ENCODE measurements around the gene ABI3BP. TPM values are rescaled to one million over a fixed set of nuclear protein-coding genes. Genes with fewer than 3 reads are reported as not detected.

Gene ABI3BP
- total and polyA plus RNA-seq, 4 donors, result 1.9 to 4.2 (median 2.4) TPM

DNA sequence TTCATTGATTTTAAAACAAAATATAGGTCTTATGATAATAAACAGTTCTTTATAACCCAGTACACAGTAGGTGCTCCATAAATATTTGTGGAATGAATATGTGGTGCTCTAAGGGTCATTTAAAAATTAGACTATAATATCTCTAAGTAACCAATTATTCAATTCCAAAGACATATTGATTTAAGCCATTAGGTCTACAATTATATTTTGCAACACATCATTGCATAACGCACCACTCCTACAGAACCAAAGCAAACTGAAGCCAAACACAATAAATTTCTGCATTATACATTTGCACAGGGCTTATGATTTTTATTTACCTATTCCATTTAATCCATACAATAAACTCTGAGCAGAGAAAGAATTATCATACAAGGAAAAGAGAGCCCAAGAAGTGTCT is 104.3 kb downstream of the ABI3BP start (continued):
- TF ChIP-seq, protein P1, sequence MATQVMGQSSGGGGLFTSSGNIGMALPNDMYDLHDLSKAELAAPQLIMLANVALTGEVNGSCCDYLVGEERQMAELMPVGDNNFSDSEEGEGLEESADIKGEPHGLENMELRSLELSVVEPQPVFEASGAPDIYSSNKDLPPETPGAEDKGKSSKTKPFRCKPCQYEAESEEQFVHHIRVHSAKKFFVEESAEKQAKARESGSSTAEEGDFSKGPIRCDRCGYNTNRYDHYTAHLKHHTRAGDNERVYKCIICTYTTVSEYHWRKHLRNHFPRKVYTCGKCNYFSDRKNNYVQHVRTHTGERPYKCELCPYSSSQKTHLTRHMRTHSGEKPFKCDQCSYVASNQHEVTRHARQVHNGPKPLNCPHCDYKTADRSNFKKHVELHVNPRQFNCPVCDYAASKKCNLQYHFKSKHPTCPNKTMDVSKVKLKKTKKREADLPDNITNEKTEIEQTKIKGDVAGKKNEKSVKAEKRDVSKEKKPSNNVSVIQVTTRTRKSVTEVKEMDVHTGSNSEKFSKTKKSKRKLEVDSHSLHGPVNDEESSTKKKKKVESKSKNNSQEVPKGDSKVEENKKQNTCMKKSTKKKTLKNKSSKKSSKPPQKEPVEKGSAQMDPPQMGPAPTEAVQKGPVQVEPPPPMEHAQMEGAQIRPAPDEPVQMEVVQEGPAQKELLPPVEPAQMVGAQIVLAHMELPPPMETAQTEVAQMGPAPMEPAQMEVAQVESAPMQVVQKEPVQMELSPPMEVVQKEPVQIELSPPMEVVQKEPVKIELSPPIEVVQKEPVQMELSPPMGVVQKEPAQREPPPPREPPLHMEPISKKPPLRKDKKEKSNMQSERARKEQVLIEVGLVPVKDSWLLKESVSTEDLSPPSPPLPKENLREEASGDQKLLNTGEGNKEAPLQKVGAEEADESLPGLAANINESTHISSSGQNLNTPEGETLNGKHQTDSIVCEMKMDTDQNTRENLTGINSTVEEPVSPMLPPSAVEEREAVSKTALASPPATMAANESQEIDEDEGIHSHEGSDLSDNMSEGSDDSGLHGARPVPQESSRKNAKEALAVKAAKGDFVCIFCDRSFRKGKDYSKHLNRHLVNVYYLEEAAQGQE (IDR thresholded peaks at IDR 0.05), result no peak

DNA sequence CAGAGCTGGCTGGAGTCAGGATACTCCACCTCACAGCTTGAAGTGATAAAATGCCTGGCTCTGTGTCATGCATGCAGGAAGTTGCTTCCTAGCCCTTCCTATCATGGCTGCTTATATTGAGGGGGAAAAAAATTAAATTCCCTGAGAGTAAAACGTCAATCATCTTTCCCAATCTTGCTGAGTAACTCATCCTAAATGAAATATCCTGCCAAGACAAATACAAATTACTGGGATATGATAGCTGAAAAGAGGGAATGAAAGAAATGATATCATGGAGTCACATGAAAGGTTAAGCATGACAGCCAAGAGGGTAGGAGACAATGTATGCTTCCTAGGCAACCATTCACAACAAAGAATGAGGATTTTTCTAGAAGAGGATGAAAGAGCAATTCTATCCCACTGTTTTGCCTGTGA is 110.6 kb downstream of the ABI3BP start:
- H3K27ac ChIP-seq (ENCODE audit: low read depth in 1 of 2, low read length in 2 of 2), result no peak overlapping the region
- no peak for DNase-seq (ENCODE audit: low spot score)
- H3K4me1 ChIP-seq (ENCODE audit: control insufficient read depth in 4 of 4, insufficient read depth in 4 of 4, low read length in 3 of 4), result no peaks in the 10 kb centered on the region
- H3K4me3 ChIP-seq (ENCODE audit: low read depth in 1 of 3, low read length in 3 of 3), result no peak overlapping the region
- H3K36me3 ChIP-seq (ENCODE audit: control insufficient read depth in 4 of 4, insufficient read depth in 3 of 4, low read depth in 1 of 4, low read length in 3 of 4), result no peaks in the 10 kb centered on the region
- H3K27me3 ChIP-seq (ENCODE audit: control insufficient read depth in 4 of 4, insufficient read depth in 4 of 4, low read length in 3 of 4), result no peaks in the 10 kb centered on the region
- TF ChIP-seq, protein P2, sequence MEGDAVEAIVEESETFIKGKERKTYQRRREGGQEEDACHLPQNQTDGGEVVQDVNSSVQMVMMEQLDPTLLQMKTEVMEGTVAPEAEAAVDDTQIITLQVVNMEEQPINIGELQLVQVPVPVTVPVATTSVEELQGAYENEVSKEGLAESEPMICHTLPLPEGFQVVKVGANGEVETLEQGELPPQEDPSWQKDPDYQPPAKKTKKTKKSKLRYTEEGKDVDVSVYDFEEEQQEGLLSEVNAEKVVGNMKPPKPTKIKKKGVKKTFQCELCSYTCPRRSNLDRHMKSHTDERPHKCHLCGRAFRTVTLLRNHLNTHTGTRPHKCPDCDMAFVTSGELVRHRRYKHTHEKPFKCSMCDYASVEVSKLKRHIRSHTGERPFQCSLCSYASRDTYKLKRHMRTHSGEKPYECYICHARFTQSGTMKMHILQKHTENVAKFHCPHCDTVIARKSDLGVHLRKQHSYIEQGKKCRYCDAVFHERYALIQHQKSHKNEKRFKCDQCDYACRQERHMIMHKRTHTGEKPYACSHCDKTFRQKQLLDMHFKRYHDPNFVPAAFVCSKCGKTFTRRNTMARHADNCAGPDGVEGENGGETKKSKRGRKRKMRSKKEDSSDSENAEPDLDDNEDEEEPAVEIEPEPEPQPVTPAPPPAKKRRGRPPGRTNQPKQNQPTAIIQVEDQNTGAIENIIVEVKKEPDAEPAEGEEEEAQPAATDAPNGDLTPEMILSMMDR (IDR thresholded peaks at IDR 0.05; ENCODE audit: low read depth, low read length, missing input control), result no peak
- TF ChIP-seq RAD21 (IDR thresholded peaks at IDR 0.05) (no peak), FOXA2 (IDR thresholded peaks at IDR 0.05) (no peak), JUND (IDR thresholded peaks at IDR 0.05) (no peak), HNF4G (IDR thresholded peaks at IDR 0.05) (no peak), GABPA (IDR thresholded peaks at IDR 0.05 in 1 of 2, conservative IDR thresholded peaks at IDR 0.05 in 1 of 2) (no peak), NR2F2 (IDR thresholded peaks at IDR 0.05) (no peak), SP1 (IDR thresholded peaks at IDR 0.05) (no peak), HNF4A (conservative IDR thresholded peaks at IDR 0.05) (no peak), RXRA (IDR thresholded peaks at IDR 0.05) (no peak), EGR1 (IDR thresholded peaks at IDR 0.05; ENCODE audit: low read depth in 2 of 2) (no peak), TAF1 (conservative IDR thresholded peaks at IDR 0.05) (no peak), FOXA1 (IDR thresholded peaks at IDR 0.05) (no peak), YY1 (IDR thresholded peaks at IDR 0.05) (no peak)
- TF ChIP-seq, protein P3, sequence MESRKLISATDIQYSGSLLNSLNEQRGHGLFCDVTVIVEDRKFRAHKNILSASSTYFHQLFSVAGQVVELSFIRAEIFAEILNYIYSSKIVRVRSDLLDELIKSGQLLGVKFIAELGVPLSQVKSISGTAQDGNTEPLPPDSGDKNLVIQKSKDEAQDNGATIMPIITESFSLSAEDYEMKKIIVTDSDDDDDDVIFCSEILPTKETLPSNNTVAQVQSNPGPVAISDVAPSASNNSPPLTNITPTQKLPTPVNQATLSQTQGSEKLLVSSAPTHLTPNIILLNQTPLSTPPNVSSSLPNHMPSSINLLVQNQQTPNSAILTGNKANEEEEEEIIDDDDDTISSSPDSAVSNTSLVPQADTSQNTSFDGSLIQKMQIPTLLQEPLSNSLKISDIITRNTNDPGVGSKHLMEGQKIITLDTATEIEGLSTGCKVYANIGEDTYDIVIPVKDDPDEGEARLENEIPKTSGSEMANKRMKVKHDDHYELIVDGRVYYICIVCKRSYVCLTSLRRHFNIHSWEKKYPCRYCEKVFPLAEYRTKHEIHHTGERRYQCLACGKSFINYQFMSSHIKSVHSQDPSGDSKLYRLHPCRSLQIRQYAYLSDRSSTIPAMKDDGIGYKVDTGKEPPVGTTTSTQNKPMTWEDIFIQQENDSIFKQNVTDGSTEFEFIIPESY (IDR thresholded peaks at IDR 0.05), result no peak
- TF ChIP-seq, protein P4, sequence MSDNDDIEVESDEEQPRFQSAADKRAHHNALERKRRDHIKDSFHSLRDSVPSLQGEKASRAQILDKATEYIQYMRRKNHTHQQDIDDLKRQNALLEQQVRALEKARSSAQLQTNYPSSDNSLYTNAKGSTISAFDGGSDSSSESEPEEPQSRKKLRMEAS (IDR thresholded peaks at IDR 0.05), result no peak
- TF ChIP-seq, protein P1 (IDR thresholded peaks at IDR 0.05), result no peak
- TF ChIP-seq, protein P5, sequence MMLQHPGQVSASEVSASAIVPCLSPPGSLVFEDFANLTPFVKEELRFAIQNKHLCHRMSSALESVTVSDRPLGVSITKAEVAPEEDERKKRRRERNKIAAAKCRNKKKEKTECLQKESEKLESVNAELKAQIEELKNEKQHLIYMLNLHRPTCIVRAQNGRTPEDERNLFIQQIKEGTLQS (IDR thresholded peaks at IDR 0.05), result no peak
- no peaks in the 10 kb centered on the region for H3K9me3 ChIP-seq (ENCODE audit: control insufficient read depth in 4 of 4, low read length in 3 of 4)
- 47% methylated on average over 1 of the region's 1 CpG for WGBS
- H3K9ac ChIP-seq (ENCODE audit: low read depth in 1 of 2, low read length in 2 of 2), result no peak overlapping the region
